ENCODE results near the gene FSTL3. TPM values are rescaled to one million over a fixed set of nuclear protein-coding genes. Genes with fewer than 3 reads are reported as not detected.

Gene FSTL3
- total and polyA plus RNA-seq, 2 of the 8 experiments (the other 6 are each of a cell fraction or from before 2014, with no cell fraction given): 8.1 to 11.8 TPM

GRCh38 chr19:652467-653389, 23.5 kb upstream of the FSTL3 start:
- peaks cover 2 to 49% (median 11%) of the 10 kb centered on the region in 4 experiments; a peak in 6 of 8 replicates for H3K36me3 ChIP-seq (ENCODE audit: control insufficient read depth in 2 of 4, insufficient read depth in 4 of 4, low read length in 3 of 4)
- no peak for FAIRE-seq
- no peak overlapping the region for H4K91ac ChIP-seq (replicated peaks; ENCODE audit: insufficient read length, low read length)
- H3K23ac ChIP-seq (ENCODE audit: insufficient read length): no peak overlapping the region
- TF ChIP-seq GABPA (IDR thresholded peaks at IDR 0.05; ENCODE audit: borderline replicate concordance, insufficient read depth, low read length) (no peak), MAFK (IDR thresholded peaks at IDR 0.05; ENCODE audit: low read depth, low read length) (no peak), POU5F1 (IDR thresholded peaks at IDR 0.05; ENCODE audit: low read depth, low read length) (no peak), RNF2 (IDR thresholded peaks at IDR 0.05; ENCODE audit: borderline replicate concordance, low read depth, low read length, missing control alignments, poor library complexity, severe bottlenecking) (no peak), ASH2L (IDR thresholded peaks at IDR 0.05; ENCODE audit: low read length) (no peak), ATF3 (IDR thresholded peaks at IDR 0.05; ENCODE audit: insufficient read depth, low read depth, low read length) (no peak)
- no peak overlapping the region for H2BK20ac ChIP-seq (ENCODE audit: low read length)
- no peak overlapping the region for H2AK5ac ChIP-seq (ENCODE audit: low read depth, low read length)
- no peak overlapping the region for H3K56ac ChIP-seq (replicated peaks; ENCODE audit: insufficient read length, low read depth, low read length)
- H3K79me2 ChIP-seq (ENCODE audit: control insufficient read depth in 1 of 2, insufficient read depth in 2 of 2, low read length in 2 of 2): peaks cover 14 to 55% of the 10 kb centered on the region in 2 experiments
- H3K23me2 ChIP-seq (ENCODE audit: low read depth, low read length): no peaks in the 10 kb centered on the region
- H3K18ac ChIP-seq (ENCODE audit: extremely low read depth, low read length): no peak overlapping the region
- no peaks in the 10 kb centered on the region for H3K27me3 ChIP-seq (replicated peaks in 1 of 4; ENCODE audit: control insufficient read depth in 3 of 4, extremely low read depth in 1 of 4, insufficient read depth in 3 of 4, low read length in 3 of 4)
- peaks cover 18% of the 10 kb centered on the region for H3K79me1 ChIP-seq (ENCODE audit: low read depth, low read length)
- H3K4me1 ChIP-seq (replicated peaks in 1 of 4; ENCODE audit: control insufficient read depth in 3 of 4, insufficient read depth in 4 of 4, low read length in 3 of 4): no peaks in the 10 kb centered on the region
- DNase-seq (ENCODE audit: low read depth in 1 of 2, low spot score in 2 of 2): no peak
- ChIA-PET CTCF (ENCODE audit: partially characterized antibody) (no interaction called here), POLR2A (ENCODE audit: partially characterized antibody) (interaction anchor here (1.3 kb wide), 1 partner anchor 28 kb away, joined by 3 read pairs; no protein-coding TSS in a partner anchor)
- no peak overlapping the region for H4K5ac ChIP-seq (ENCODE audit: insufficient read length, low read depth, low read length)
- no peak overlapping the region for H2BK12ac ChIP-seq (ENCODE audit: low read depth, low read length)
- no peak overlapping the region for H3K4me3 ChIP-seq (ENCODE audit: extremely low read depth in 1 of 4, insufficient read depth in 2 of 4, low read depth in 3 of 4, low read length in 4 of 4)
- H3K27ac ChIP-seq (ENCODE audit: low read depth, low read length): no peak overlapping the region
- no peak overlapping the region for H2BK5ac ChIP-seq (ENCODE audit: low read depth, low read length)
- H2BK120ac ChIP-seq (replicated peaks; ENCODE audit: low read depth, low read length): no peak overlapping the region
- 88% methylated on average over 40 of the region's 54 CpGs; no CpG with 5 or more reads in 1 of the 2 experiments for WGBS, 2 experiments (ENCODE audit: extremely low coverage in 1 of 2, insufficient coverage in 1 of 2, insufficient read length in 1 of 2, insufficient replicate concordance in 2 of 2, low coverage in 1 of 2, low lambda C conversion rate in 2 of 2, missing lambda C conversion rate in 1 of 2)
- peak overlapping the region; percentile 71; the same call in 1 of the 2 replicates for H4K8ac ChIP-seq (ENCODE audit: extremely low read depth, insufficient read depth, low read length)
- no peak overlapping the region for H3K4me2 ChIP-seq (ENCODE audit: insufficient read depth in 1 of 2, low read depth in 2 of 2, low read length in 2 of 2)
- no peaks in the 10 kb centered on the region for H3K9me3 ChIP-seq (ENCODE audit: insufficient read depth in 2 of 2, low read depth in 1 of 2, low read length in 1 of 2)
- no peak overlapping the region for H3K14ac ChIP-seq (ENCODE audit: insufficient read length)
- H4K20me1 ChIP-seq (replicated peaks in 1 of 2; ENCODE audit: control insufficient read depth in 1 of 2, insufficient read depth in 2 of 2, low read length in 2 of 2): peaks cover 35 to 40% of the 10 kb centered on the region in 2 experiments
- no peak overlapping the region for H3K9ac ChIP-seq (replicated peaks in 1 of 4; ENCODE audit: extremely low read depth in 1 of 4, low read depth in 3 of 4, low read length in 3 of 4)
- no peak overlapping the region for H3K4ac ChIP-seq (replicated peaks; ENCODE audit: insufficient read length, low read depth, low read length)
- no peak overlapping the region for H2AFZ ChIP-seq (ENCODE audit: low read length)
- no peak overlapping the region for H2BK15ac ChIP-seq (ENCODE audit: low read length)
